GM19455 (cell line): ENCODE measurements around the gene LRRC53.

Source experiments
- ATAC-seq: cut with Tn5 transposase; IDR thresholded peaks from one replicate; pipeline ENCODE4 v1.9.1; 2021; ENCODE audit not compliant: unreplicated experiment

LRRC53 gene

DNA sequence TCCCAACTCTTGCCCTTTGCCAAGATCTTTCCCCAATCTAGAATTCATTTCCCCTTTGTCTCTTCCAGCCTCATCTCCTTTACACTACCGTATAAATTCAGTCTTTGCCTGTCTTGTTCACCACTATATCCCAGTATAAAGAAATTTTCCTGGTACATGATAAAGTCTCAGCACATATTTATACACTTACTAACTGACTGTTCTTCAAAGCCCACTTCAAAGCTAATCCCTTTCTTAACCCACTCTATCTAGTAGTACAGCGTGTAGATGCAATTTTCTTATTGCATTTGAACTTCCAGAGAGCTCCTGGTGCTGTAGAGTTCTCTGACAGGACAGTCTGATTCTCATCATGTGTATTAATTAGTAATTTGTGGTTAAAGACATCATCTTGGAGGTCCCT lies 78.1 kb downstream of the LRRC53 start:
- no peak for ATAC-seq

GRCh38 chr1:74432325-74432724 lies 80.1 kb downstream of the LRRC53 start:
- ATAC-seq, result no peak

- ATAC-seq, result no peak
Observed at GRCh38 chr1:74431531-74431930, 80.9 kb downstream of the LRRC53 start.

DNA sequence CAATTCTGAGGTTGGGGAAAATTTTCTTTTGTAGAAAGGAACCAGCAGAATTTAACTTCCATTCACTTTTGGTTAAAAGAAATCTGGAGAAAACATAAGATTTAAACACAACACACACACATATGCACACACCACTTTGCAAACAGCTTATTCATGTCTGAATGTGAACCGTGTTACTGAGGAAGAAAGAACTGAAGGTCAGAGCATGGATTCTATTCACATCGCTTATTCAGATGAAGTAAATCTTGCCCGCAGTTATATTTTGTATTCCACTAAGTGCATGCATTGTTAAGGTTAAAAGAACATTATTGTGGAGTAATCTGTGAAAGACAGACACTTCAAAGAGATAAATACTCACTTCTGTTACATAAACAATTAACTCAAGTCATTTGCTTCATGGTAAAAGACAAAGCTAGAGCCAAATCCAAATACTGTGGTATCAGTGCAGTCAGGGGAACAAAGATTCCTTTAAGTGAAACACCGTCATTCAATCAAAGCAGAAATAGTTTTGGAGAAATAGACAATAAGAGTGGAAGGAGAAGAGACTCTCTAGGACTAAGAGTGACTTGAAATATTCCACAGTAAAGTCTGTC lies 82.0 kb downstream of the LRRC53 start:
- ATAC-seq, result no peak

DNA sequence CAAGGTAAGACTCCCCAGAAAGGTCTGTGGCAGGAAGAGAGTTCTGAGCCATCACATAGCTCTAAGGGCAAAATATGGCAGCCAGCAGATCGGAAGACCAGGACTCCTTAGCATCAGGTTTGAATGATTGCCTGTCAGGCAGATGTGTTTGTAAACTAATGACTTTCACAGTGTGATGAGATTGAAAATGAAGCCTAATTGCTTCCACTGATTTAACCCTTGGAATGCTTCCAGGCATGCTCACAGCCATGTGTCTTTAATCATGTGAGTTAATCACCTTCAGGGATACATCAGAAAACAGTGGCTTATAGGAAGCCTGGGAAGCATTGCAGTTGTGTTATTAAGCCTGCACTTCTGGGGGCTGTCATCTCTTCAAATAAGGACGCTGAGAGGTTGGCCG lies 82.8 kb downstream of the LRRC53 start:
- ATAC-seq, result no peak

DNA sequence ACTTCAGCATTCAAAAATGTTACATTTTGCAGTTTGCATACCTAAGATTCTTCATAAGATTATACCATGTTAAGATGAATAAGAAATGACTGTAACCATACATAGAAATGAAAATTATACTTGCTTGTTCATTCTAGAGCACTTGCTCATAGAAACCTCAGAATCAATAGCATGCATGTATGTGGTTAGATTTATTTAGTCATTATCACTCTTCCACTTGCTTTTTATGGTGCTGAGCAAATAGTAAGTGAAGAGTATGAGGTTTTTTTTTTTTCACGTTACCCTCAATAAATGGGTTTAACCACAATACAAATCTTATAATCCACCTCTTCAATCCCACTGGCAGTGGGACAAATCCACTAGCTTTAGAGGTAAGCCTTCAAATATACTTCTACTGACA lies 84.7 kb downstream of the LRRC53 start:
- no peak for ATAC-seq

- no peak for ATAC-seq
Observed at GRCh38 chr1:74426208-74426937, 86.0 kb downstream of the LRRC53 start.

DNA sequence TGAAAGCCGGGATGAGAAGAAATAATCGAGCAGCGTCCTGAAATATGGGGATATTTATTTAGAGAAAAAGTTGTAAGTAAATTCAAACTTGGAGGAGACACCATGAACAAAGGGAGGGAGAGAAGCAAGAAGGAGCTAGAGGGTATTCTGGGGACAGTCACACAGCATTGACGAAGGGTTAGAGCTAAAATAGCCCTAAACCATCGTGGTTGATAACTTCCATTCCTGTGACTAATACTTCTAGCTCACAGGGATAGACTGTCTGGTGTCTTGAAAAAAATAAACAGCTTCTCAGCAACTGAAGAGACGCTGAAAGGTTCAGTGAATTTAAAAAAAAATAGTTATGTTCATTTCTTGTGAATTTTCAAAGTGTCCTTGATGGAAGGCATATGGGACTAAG lies 86.7 kb downstream of the LRRC53 start:
- ATAC-seq, result no peak

GRCh38 chr1:74423471-74423870 lies 88.9 kb downstream of the LRRC53 start:
- ATAC-seq, result no peak

GRCh38 chr1:74422421-74423292 lies 89.8 kb downstream of the LRRC53 start:
- ATAC-seq, result no peak

GRCh38 chr1:74420467-74420866 lies 91.9 kb downstream of the LRRC53 start:
- ATAC-seq, result no peak
